Measurements from ENCODE around the gene KRT85. TPM values are rescaled to one million over a fixed set of nuclear protein-coding genes. Genes with fewer than 3 reads are reported as not detected.

The KRT85 gene
- total and polyA plus RNA-seq, 10 of the 15 experiments (the other 5 are each of a cell fraction or from before 2014, with no cell fraction given), result 0.05 to 0.18 (median 0.11) TPM; not detected in 6

- in situ Hi-C loops (cut with MboI) (loop anchor here (10.0 kb wide), 1 partner anchor 169 kb away; no protein-coding TSS in a partner anchor), intact Hi-C loops (cut with micrococcal nuclease; ENCODE audit: unreplicated experiment) (loop anchor here (10.0 kb wide), 1 partner anchor 109 kb away; no protein-coding TSS in a partner anchor)
- no TSS peak for BruUV-seq (replicated peaks)
- FAIRE-seq (no peak), ATAC-seq (no peak), DNase-seq (ENCODE audit: low read depth, low spot score) (no peak)
- RAD21 ChIA-PET (ENCODE audit: unreplicated experiment), result no interaction called here
- no peak overlapping the region for H3K27ac ChIP-seq (ENCODE audit: control insufficient read depth, insufficient read depth)
- no peaks in the 10 kb centered on the region for H4K20me1 ChIP-seq (ENCODE audit: control insufficient read depth, insufficient read depth)
- CTCF ChIA-PET, result interaction anchor here (1.2 to 1.6 kb wide), 2 partner anchors 38 to 44 kb away, joined by 3 to 5 read pairs; no protein-coding TSS in a partner anchor
- H3K4me2 ChIP-seq (ENCODE audit: control insufficient read depth, insufficient read depth), result no peak overlapping the region
- SMC1A ChIA-PET (ENCODE audit: uncharacterized antibody, unreplicated experiment), result no interaction called here
- peaks cover 7% of the 10 kb centered on the region for H3K4me1 ChIP-seq (ENCODE audit: control insufficient read depth, insufficient read depth, low read length)
- no peaks in the 10 kb centered on the region for H3K36me3 ChIP-seq (ENCODE audit: control insufficient read depth in 2 of 2, insufficient read depth in 2 of 2, low read length in 1 of 2)
- H3K9me3 ChIP-seq (replicated peaks; ENCODE audit: control insufficient read depth, insufficient read depth, low read length), result no peaks in the 10 kb centered on the region
- no peak overlapping the region for H3K4me3 ChIP-seq
- H3K9ac ChIP-seq (ENCODE audit: control insufficient read depth, insufficient read depth, low read length), result no peak overlapping the region
- peaks cover 3 to 6% of the 10 kb centered on the region in 2 experiments for H3K27me3 ChIP-seq (replicated peaks in 1 of 2; ENCODE audit: control insufficient read depth in 2 of 2, insufficient read depth in 2 of 2, low read length in 1 of 2)
- 9% methylated on average over 3 of the region's 3 CpGs for WGBS (ENCODE audit: insufficient coverage, insufficient replicate concordance, low lambda C conversion rate, missing lambda C conversion rate)
- H3K79me2 ChIP-seq (ENCODE audit: control insufficient read depth, insufficient read depth, low read length), result no peaks in the 10 kb centered on the region
- POLR2A ChIA-PET, result no interaction called here
- no peak overlapping the region for H2AFZ ChIP-seq (ENCODE audit: control insufficient read depth, low read depth, low read length)
- TF ChIP-seq RBBP5 (conservative IDR thresholded peaks at IDR 0.05) (no peak), EED (IDR thresholded peaks at IDR 0.05; ENCODE audit: low read depth) (no peak), RAD21 (IDR thresholded peaks at IDR 0.05; ENCODE audit: insufficient read depth, low read depth, low read length) (no peak), NRF1 (conservative IDR thresholded peaks at IDR 0.05; ENCODE audit: low read depth, low read length) (no peak), FOS (IDR thresholded peaks at IDR 0.05; ENCODE audit: borderline replicate concordance, extremely low read depth, insufficient read length) (no peak), NR2C1 (IDR thresholded peaks at IDR 0.05) (no peak), BCLAF1 (IDR thresholded peaks at IDR 0.05) (no peak), EZH2 (IDR thresholded peaks at IDR 0.05; ENCODE audit: borderline replicate concordance, control insufficient read depth, low read depth, low read length) (no peak), ZBTB40 (IDR thresholded peaks at IDR 0.05; ENCODE audit: borderline replicate concordance) (no peak), BCL3 (IDR thresholded peaks at IDR 0.05; ENCODE audit: borderline replicate concordance, insufficient read depth, low read depth, low read length, poor library complexity, severe bottlenecking) (no peak), SUZ12 (IDR thresholded peaks at IDR 0.05; ENCODE audit: unreplicated experiment) (no peak), SKIL (IDR thresholded peaks at IDR 0.05; ENCODE audit: low read depth, poor library complexity, severe bottlenecking) (no peak), TBL1XR1 (IDR thresholded peaks at IDR 0.05; ENCODE audit: low read depth, low read length) (no peak), KDM1A (IDR thresholded peaks at IDR 0.05; ENCODE audit: borderline replicate concordance) (no peak)
Measured at GRCh38 chr12:52324153-52324444, 43.2 kb downstream of the KRT85 start.
